ENCODE results near the gene TAS2R1.

Gene TAS2R1

DNA sequence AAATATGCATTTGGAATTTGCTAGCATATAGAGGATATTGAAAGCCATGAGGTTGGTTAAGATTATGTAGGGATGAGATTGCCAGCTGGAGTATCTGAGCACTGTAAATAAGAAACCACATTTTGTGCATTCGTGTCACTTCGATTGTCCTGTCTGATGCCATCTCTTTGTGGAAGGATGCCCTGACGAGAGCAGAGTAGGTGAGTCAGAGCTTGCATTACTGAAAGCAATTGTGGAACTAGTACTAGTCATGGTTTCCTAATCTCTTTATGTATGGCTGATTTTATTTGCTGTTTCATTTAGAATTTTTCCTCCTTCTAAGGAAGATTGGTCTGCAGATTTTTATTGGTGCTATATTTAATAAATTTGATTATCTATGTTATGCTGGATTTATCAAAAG lies 14.5 kb upstream of the TAS2R1 start:
- H3K79me2 ChIP-seq (ENCODE audit: insufficient read depth, low read length), result no peaks in the 10 kb centered on the region
- no peaks in the 10 kb centered on the region for H3K9me3 ChIP-seq (ENCODE audit: insufficient read depth, low read depth, low read length)
- no peak overlapping the region for H3K4me3 ChIP-seq (ENCODE audit: low read length, poor library complexity, severe bottlenecking)
- H3K9ac ChIP-seq (ENCODE audit: low read depth, low read length, poor library complexity, severe bottlenecking), result no peak overlapping the region
- no peak overlapping the region for H3K4me2 ChIP-seq (ENCODE audit: low read depth, low read length, poor library complexity, severe bottlenecking)
- H3K4me1 ChIP-seq (ENCODE audit: insufficient read depth, low read length, poor library complexity, severe bottlenecking), result no peaks in the 10 kb centered on the region
- no peaks in the 10 kb centered on the region for H4K20me1 ChIP-seq (ENCODE audit: insufficient read depth, low read length, poor library complexity, severe bottlenecking)
- TF ChIP-seq, protein P1, sequence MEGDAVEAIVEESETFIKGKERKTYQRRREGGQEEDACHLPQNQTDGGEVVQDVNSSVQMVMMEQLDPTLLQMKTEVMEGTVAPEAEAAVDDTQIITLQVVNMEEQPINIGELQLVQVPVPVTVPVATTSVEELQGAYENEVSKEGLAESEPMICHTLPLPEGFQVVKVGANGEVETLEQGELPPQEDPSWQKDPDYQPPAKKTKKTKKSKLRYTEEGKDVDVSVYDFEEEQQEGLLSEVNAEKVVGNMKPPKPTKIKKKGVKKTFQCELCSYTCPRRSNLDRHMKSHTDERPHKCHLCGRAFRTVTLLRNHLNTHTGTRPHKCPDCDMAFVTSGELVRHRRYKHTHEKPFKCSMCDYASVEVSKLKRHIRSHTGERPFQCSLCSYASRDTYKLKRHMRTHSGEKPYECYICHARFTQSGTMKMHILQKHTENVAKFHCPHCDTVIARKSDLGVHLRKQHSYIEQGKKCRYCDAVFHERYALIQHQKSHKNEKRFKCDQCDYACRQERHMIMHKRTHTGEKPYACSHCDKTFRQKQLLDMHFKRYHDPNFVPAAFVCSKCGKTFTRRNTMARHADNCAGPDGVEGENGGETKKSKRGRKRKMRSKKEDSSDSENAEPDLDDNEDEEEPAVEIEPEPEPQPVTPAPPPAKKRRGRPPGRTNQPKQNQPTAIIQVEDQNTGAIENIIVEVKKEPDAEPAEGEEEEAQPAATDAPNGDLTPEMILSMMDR (conservative IDR thresholded peaks at IDR 0.05; ENCODE audit: low read length), result no peak
- TF ChIP-seq EZH2phosphoT487 (IDR thresholded peaks at IDR 0.05; ENCODE audit: borderline replicate concordance), result no peak
- H3K36me3 ChIP-seq (ENCODE audit: insufficient read depth, low read length), result no peaks in the 10 kb centered on the region
- no peaks in the 10 kb centered on the region for H3K9me2 ChIP-seq (replicated peaks; ENCODE audit: low read depth, low read length)
- no peaks in the 10 kb centered on the region for H3F3A ChIP-seq (ENCODE audit: low read depth)
- H2AFZ ChIP-seq (ENCODE audit: low read length), result no peak overlapping the region
- H3K27me3 ChIP-seq (ENCODE audit: insufficient read depth, low read length, poor library complexity, severe bottlenecking), result no peaks in the 10 kb centered on the region

DNA sequence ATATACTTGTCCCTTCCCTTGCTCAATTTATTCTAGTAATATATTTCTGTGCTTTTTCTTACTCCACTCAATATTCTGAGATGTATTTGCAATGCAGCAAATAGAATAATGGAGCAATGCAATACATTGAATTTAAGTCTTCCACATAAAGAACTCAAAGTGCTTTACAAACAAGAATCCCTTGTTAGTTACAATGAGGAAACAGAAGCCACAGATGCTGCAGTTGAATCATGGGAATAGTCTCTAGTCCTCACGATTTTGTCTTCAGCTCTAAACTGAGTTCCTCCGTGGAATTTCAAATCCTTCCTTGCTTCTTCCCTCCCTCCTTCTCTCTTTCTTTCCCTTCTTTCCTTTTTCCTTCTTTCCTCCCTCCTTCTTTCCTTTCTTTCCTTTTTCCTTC lies 12.5 kb upstream of the TAS2R1 start:
- H3K9me3 ChIP-seq (ENCODE audit: insufficient read depth, low read depth, low read length), result no peaks in the 10 kb centered on the region; the same call in 1 of the 2 replicates
- H3K36me3 ChIP-seq (ENCODE audit: insufficient read depth, low read length), result no peaks in the 10 kb centered on the region
- no peaks in the 10 kb centered on the region for H4K20me1 ChIP-seq (ENCODE audit: insufficient read depth, low read length, poor library complexity, severe bottlenecking)
- no peaks in the 10 kb centered on the region for H3K79me2 ChIP-seq (ENCODE audit: insufficient read depth, low read length)
- H3K4me2 ChIP-seq (ENCODE audit: low read depth, low read length, poor library complexity, severe bottlenecking), result no peak overlapping the region
- TF ChIP-seq, protein P1 (conservative IDR thresholded peaks at IDR 0.05; ENCODE audit: low read length), result no peak
- TF ChIP-seq EZH2phosphoT487 (IDR thresholded peaks at IDR 0.05; ENCODE audit: borderline replicate concordance), result no peak
- H3K4me3 ChIP-seq (ENCODE audit: low read length, poor library complexity, severe bottlenecking), result no peak overlapping the region
- no peak overlapping the region for H2AFZ ChIP-seq (ENCODE audit: low read length)
- no peaks in the 10 kb centered on the region for H3K27me3 ChIP-seq (ENCODE audit: insufficient read depth, low read length, poor library complexity, severe bottlenecking)
- H3K4me1 ChIP-seq (ENCODE audit: insufficient read depth, low read length, poor library complexity, severe bottlenecking), result no peaks in the 10 kb centered on the region
- H3K9me2 ChIP-seq (replicated peaks; ENCODE audit: low read depth, low read length), result no peaks in the 10 kb centered on the region
- H3F3A ChIP-seq (ENCODE audit: low read depth), result no peaks in the 10 kb centered on the region
- no peak overlapping the region for H3K9ac ChIP-seq (ENCODE audit: low read depth, low read length, poor library complexity, severe bottlenecking)

DNA sequence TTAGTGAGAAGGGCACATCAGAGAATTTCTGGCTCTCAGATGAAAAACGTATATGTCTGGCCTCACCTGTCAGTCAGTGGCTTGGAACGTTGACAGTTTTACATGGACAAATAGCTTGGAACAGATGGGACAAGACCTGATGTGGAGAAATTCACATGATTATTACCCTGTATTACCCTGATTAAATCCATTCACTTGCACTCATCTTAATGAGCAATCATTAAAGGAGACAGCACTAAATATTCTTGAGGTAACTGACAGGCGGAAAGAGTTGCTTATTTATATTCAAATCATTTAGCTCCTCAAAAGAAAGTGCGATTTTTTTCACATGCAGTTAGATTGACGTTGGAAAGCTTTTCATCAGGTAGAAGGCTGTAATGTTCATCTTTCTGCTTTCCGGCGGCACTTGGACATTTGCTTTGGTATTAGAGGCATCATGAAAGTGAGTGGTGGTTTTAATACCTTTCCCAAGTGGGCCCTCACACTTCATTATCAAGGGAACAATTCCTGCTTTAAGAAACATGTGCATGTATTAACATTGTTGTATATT lies 11.7 kb upstream of the TAS2R1 start:
- no peaks in the 10 kb centered on the region for H3K79me2 ChIP-seq (ENCODE audit: insufficient read depth, low read length)
- H3K4me1 ChIP-seq (ENCODE audit: insufficient read depth, low read length, poor library complexity, severe bottlenecking), result no peaks in the 10 kb centered on the region
- H3K36me3 ChIP-seq (ENCODE audit: insufficient read depth, low read length), result no peaks in the 10 kb centered on the region
- no peak overlapping the region for H3K4me2 ChIP-seq (ENCODE audit: low read depth, low read length, poor library complexity, severe bottlenecking)
- no peaks in the 10 kb centered on the region for H3K27me3 ChIP-seq (ENCODE audit: insufficient read depth, low read length, poor library complexity, severe bottlenecking)
- no peaks in the 10 kb centered on the region; the same call in 1 of the 2 replicates for H3K9me3 ChIP-seq (ENCODE audit: insufficient read depth, low read depth, low read length)
- H3K9ac ChIP-seq (ENCODE audit: low read depth, low read length, poor library complexity, severe bottlenecking), result no peak overlapping the region
- H2AFZ ChIP-seq (ENCODE audit: low read length), result no peak overlapping the region
- H3F3A ChIP-seq (ENCODE audit: low read depth), result no peaks in the 10 kb centered on the region
- no peak overlapping the region for H3K4me3 ChIP-seq (ENCODE audit: low read length, poor library complexity, severe bottlenecking)
- H3K9me2 ChIP-seq (replicated peaks; ENCODE audit: low read depth, low read length), result no peaks in the 10 kb centered on the region
- H4K20me1 ChIP-seq (ENCODE audit: insufficient read depth, low read length, poor library complexity, severe bottlenecking), result no peaks in the 10 kb centered on the region
- TF ChIP-seq EZH2phosphoT487 (IDR thresholded peaks at IDR 0.05; ENCODE audit: borderline replicate concordance), result no peak
- TF ChIP-seq, protein P1 (conservative IDR thresholded peaks at IDR 0.05; ENCODE audit: low read length), result no peak

Measured in Loucy (cell line).